HEK293 (cell line): Measurements from ENCODE around the gene PPFIA3.

Experiments
- KLF9 ChIP-seq: fragments of 450-650 bp; formaldehyde crosslinking; IDR thresholded peaks from 2 replicates; pipeline ENCODE4 v1.5.1; 2016; ENCODE audit warnings: missing biosample characterization, missing genetic modification characterization, low read depth
- OSR2 ChIP-seq: fragments of 450-650 bp; formaldehyde crosslinking; IDR thresholded peaks from 2 replicates; pipeline ENCODE4 v1.5.1; 2016; ENCODE audit warnings: missing biosample characterization, missing genetic modification characterization
- PATZ1 ChIP-seq: fragments of 450-650 bp; formaldehyde crosslinking; IDR thresholded peaks from 2 replicates; pipeline ENCODE4 v1.5.1; 2016; ENCODE audit warnings: missing biosample characterization, missing genetic modification characterization
- PRDM10 ChIP-seq: fragments of 450-650 bp; formaldehyde crosslinking; IDR thresholded peaks from 2 replicates; pipeline ENCODE4 v1.5.1; 2016; ENCODE audit warnings: missing biosample characterization, missing genetic modification characterization
- SALL2 ChIP-seq: fragments of 450-650 bp; formaldehyde crosslinking; IDR thresholded peaks from 2 replicates; pipeline ENCODE4 v1.5.0; 2017; ENCODE audit warnings: missing biosample characterization, mild to moderate bottlenecking, missing genetic modification characterization, borderline replicate concordance
- SCRT1 ChIP-seq: fragments of 450-650 bp; formaldehyde crosslinking; IDR thresholded peaks from 2 replicates; pipeline ENCODE4 v1.5.1; 2016; ENCODE audit warnings: missing biosample characterization, missing genetic modification characterization, borderline replicate concordance
- TSHZ1 ChIP-seq: fragments of 450-650 bp; formaldehyde crosslinking; IDR thresholded peaks from 2 replicates; pipeline ENCODE4 v1.5.1; 2016; ENCODE audit warnings: missing biosample characterization, missing genetic modification characterization, borderline replicate concordance
- ZBTB20 ChIP-seq: fragments of 450-650 bp; formaldehyde crosslinking; IDR thresholded peaks from 2 replicates; pipeline ENCODE4 v1.5.1; 2016; ENCODE audit warnings: missing biosample characterization, missing genetic modification characterization
- ZBTB48 ChIP-seq: fragments of 450-650 bp; formaldehyde crosslinking; IDR thresholded peaks from 2 replicates; pipeline ENCODE4 v1.5.1; 2016; ENCODE audit warnings: missing biosample characterization, missing genetic modification characterization
- ZBTB6 ChIP-seq: fragments of 450-650 bp; formaldehyde crosslinking; IDR thresholded peaks from 2 replicates; pipeline ENCODE4 v1.5.1; 2017; ENCODE audit warnings: missing biosample characterization, missing genetic modification characterization
- ZFHX2 ChIP-seq: fragments of 450-650 bp; formaldehyde crosslinking; conservative IDR thresholded peaks from 2 replicates; pipeline ENCODE4 v1.5.1; 2016; ENCODE audit warnings: missing biosample characterization, missing genetic modification characterization
- ZNF121 ChIP-seq: fragments of 450-650 bp; formaldehyde crosslinking; IDR thresholded peaks from 2 replicates; pipeline ENCODE4 v1.5.1; 2016; ENCODE audit warnings: missing biosample characterization, missing genetic modification characterization
- ZNF155 ChIP-seq: fragments of 450-650 bp; formaldehyde crosslinking; IDR thresholded peaks from 2 replicates; pipeline ENCODE4 v1.5.1; 2016; ENCODE audit warnings: missing biosample characterization, missing genetic modification characterization
- ZNF16 ChIP-seq: fragments of 450-650 bp; formaldehyde crosslinking; IDR thresholded peaks from 2 replicates; pipeline ENCODE4 v1.5.1; 2016; ENCODE audit warnings: low read depth, missing biosample characterization, missing genetic modification characterization
- ZNF311 ChIP-seq: fragments of 450-650 bp; formaldehyde crosslinking; IDR thresholded peaks from 2 replicates; pipeline ENCODE4 v1.5.1; 2017; ENCODE audit warnings: missing biosample characterization, missing genetic modification characterization, borderline replicate concordance
- ZNF366 ChIP-seq: fragments of 450-650 bp; formaldehyde crosslinking; conservative IDR thresholded peaks from 2 replicates; pipeline ENCODE4 v1.5.1; 2016; ENCODE audit warnings: missing biosample characterization, missing genetic modification characterization
- ZNF37A ChIP-seq: fragments of 450-650 bp; IDR thresholded peaks from 2 replicates; pipeline ENCODE4 v1.5.1; 2018; ENCODE audit warnings: missing biosample characterization, missing genetic modification characterization
- ZNF398 ChIP-seq: fragments of 450-650 bp; formaldehyde crosslinking; IDR thresholded peaks from 2 replicates; pipeline ENCODE4 v1.5.1; 2017; ENCODE audit warnings: missing biosample characterization, missing genetic modification characterization
- ZNF514 ChIP-seq: fragments of 450-650 bp; formaldehyde crosslinking; IDR thresholded peaks from 2 replicates; pipeline ENCODE4 v1.5.1; 2016; ENCODE audit warnings: missing biosample characterization, missing genetic modification characterization
- ZNF521 ChIP-seq: fragments of 450-650 bp; formaldehyde crosslinking; IDR thresholded peaks from 2 replicates; pipeline ENCODE4 v1.5.1; 2017; ENCODE audit warnings: missing biosample characterization, mild to moderate bottlenecking, missing genetic modification characterization
- ZNF558 ChIP-seq: fragments of 450-650 bp; formaldehyde crosslinking; IDR thresholded peaks from 2 replicates; pipeline ENCODE4 v1.5.1; 2016; ENCODE audit warnings: missing biosample characterization, missing genetic modification characterization
- ZNF658 ChIP-seq: fragments of 450-650 bp; formaldehyde crosslinking; IDR thresholded peaks from 2 replicates; pipeline ENCODE4; 2016; ENCODE audit warnings: missing biosample characterization, missing genetic modification characterization
- ZNF791 ChIP-seq: fragments of 450-650 bp; formaldehyde crosslinking; IDR thresholded peaks from 2 replicates; pipeline ENCODE4 v1.5.1; 2016; ENCODE audit warnings: missing biosample characterization, missing genetic modification characterization
- ZSCAN5A ChIP-seq: fragments of 450-650 bp; formaldehyde crosslinking; IDR thresholded peaks from 2 replicates; pipeline ENCODE4 v1.5.1; 2016; ENCODE audit warnings: missing biosample characterization, missing genetic modification characterization

PPFIA3 gene

GRCh38 chr19:49151267-49152118 lies 32.1 kb downstream of the PPFIA3 start (continued):
- TF ChIP-seq PRDM10 (tag by site-specific recombination), result peak; percentile 99
- no peak for TF ChIP-seq SALL2 (tag by site-specific recombination)
- TF ChIP-seq OSR2, result no peak
- TF ChIP-seq ZBTB6 (tag by site-specific recombination), result peak; percentile 99
- peak; percentile 67 for TF ChIP-seq ZNF366
- no peak for TF ChIP-seq ZNF398 (tag by site-specific recombination)
- peak; percentile 42; the same call in 1 of the 2 replicates for TF ChIP-seq ZNF121 (tag by site-specific recombination)
- no peak for TF ChIP-seq ZNF155 (tag by site-specific recombination)
- TF ChIP-seq ZNF311 (tag by site-specific recombination), result no peak
- TF ChIP-seq ZNF658, result no peak
- peak; percentile 67 for TF ChIP-seq PATZ1
- peak; percentile 63 for TF ChIP-seq ZBTB20 (tag by site-specific recombination)
- no peak for TF ChIP-seq ZNF521 (tag by site-specific recombination)
- TF ChIP-seq KLF9, result peak; percentile 98
- no peak for TF ChIP-seq ZNF16
- TF ChIP-seq ZNF791 (tag by site-specific recombination), result no peak
- no peak for TF ChIP-seq TSHZ1
- no peak for TF ChIP-seq ZSCAN5A (tag by site-specific recombination)
- TF ChIP-seq ZNF37A, result no peak
- no peak for TF ChIP-seq SCRT1 (tag by site-specific recombination)
- 0 out of 2 replicates have a peak, but pooled peaks have one; percentile 17 for TF ChIP-seq ZBTB48 (tag by site-specific recombination)
- TF ChIP-seq ZNF558 (tag by site-specific recombination), result no peak
- TF ChIP-seq ZNF514, result no peak
- TF ChIP-seq ZFHX2 (tag by site-specific recombination), result peak; percentile 64
